Activated gamma-delta T cell treated with anti-CD3 and anti-CD28 coated beads, Interleukin-2, amount 50 U/mL, for 16 hours (primary cell): ENCODE measurements around the gene TGFBR1.

Experiments
- DNase-seq: peaks from one replicate; pipeline ENCODE4 v3.0.0-alpha.2; 2020; ENCODE audit warnings: low read depth

The TGFBR1 gene

GRCh38 chr9:99104459-99105151 lies at the start of gene TGFBR1:
TGFBR1 (plus strand) TSS chr9:99105113; CDS start chr9:99105206, 93 bp downstream.
- DNase-seq: peak; percentile 85

- DNase-seq: no peak
Observed at GRCh38 chr9:99055384-99055783, 49.5 kb upstream of the TGFBR1 start.

- DNase-seq: no peak
Observed at GRCh38 chr9:99056186-99056585, 48.7 kb upstream of the TGFBR1 start.

- no peak for DNase-seq
Observed at GRCh38 chr9:99056886-99057664, 47.8 kb upstream of the TGFBR1 start.

GRCh38 chr9:99057665-99058625 lies 47.0 kb upstream of the TGFBR1 start:
- peak; percentile 62 for DNase-seq

- no peak for DNase-seq
Observed at GRCh38 chr9:99058964-99059921, 45.7 kb upstream of the TGFBR1 start.

- DNase-seq: no peak
Observed at GRCh38 chr9:99060621-99061020, 44.3 kb upstream of the TGFBR1 start.

- no peak for DNase-seq
Observed at GRCh38 chr9:99062549-99062948, 42.4 kb upstream of the TGFBR1 start.

GRCh38 chr9:99063522-99063921 lies 41.4 kb upstream of the TGFBR1 start:
- no peak for DNase-seq

- DNase-seq: no peak
Observed at GRCh38 chr9:99066571-99066970, 38.3 kb upstream of the TGFBR1 start.

- DNase-seq: no peak
Observed at GRCh38 chr9:99069075-99069474, 35.8 kb upstream of the TGFBR1 start.

- no peak for DNase-seq
Observed at GRCh38 chr9:99069546-99069945, 35.4 kb upstream of the TGFBR1 start.

GRCh38 chr9:99070681-99071080 lies 34.2 kb upstream of the TGFBR1 start:
- no peak for DNase-seq

- DNase-seq: no peak
Observed at GRCh38 chr9:99071313-99072039, 33.4 kb upstream of the TGFBR1 start.

- DNase-seq: no peak
Observed at GRCh38 chr9:99072040-99072394, 32.9 kb upstream of the TGFBR1 start.

GRCh38 chr9:99073347-99073746 lies 31.6 kb upstream of the TGFBR1 start:
- DNase-seq: no peak

GRCh38 chr9:99073985-99074901 lies 30.7 kb upstream of the TGFBR1 start:
- DNase-seq: no peak

- no peak for DNase-seq
Observed at GRCh38 chr9:99074902-99075245, 30.0 kb upstream of the TGFBR1 start.

- no peak for DNase-seq
Observed at GRCh38 chr9:99075246-99075912, 29.5 kb upstream of the TGFBR1 start.
